Endometrium (tissue), 2 donors: ENCODE measurements around the gene MTF2.

ENCODE experiments used
- FAIRE-seq: peaks from 2 replicates; lab custom pipeline; 2012; peaks lifted over from hg19 to GRCh38; lab: Jason Lieb, UNC
- donor health status: control.
- donor health status: control.

Gene MTF2

DNA sequence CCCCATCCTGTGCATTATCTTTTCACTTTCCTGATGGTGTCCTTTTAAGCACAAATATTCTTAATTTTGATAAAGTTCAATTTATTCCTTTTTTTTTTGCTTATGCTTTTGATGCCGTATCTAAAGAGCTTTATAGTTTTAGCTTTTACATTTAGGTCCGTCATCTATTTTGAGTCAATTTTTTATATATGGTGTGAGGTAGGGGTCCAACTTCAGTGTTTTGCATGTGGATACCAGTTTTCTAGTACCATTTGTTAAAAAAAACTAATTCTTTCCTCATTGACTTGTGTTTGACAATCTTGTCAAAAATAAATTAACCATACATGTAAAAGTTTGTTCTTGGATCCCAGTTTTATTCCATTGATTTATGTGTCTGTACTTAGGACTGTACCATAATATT is 4.9 kb downstream of the MTF2 start:
- no peak for FAIRE-seq

DNA sequence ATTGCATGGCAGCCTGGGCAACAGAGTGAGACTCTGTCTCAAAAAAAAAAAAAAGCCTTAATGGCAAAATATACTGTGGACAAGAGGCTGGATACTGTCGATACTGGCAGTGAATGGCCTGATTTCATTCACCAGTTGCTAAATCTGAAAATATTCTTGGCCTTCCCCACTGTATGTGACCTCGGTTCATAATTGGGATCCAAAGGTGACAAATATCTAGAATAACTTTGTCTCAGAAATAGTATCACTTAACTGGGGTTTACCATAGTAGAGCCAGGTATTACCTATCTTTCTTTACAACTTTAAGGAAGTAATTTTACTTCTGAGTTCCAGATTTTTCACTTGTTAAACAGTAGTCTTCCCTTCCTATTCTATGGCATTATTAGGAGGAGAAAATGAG is 8.4 kb downstream of the MTF2 start:
- FAIRE-seq, result no peak

DNA sequence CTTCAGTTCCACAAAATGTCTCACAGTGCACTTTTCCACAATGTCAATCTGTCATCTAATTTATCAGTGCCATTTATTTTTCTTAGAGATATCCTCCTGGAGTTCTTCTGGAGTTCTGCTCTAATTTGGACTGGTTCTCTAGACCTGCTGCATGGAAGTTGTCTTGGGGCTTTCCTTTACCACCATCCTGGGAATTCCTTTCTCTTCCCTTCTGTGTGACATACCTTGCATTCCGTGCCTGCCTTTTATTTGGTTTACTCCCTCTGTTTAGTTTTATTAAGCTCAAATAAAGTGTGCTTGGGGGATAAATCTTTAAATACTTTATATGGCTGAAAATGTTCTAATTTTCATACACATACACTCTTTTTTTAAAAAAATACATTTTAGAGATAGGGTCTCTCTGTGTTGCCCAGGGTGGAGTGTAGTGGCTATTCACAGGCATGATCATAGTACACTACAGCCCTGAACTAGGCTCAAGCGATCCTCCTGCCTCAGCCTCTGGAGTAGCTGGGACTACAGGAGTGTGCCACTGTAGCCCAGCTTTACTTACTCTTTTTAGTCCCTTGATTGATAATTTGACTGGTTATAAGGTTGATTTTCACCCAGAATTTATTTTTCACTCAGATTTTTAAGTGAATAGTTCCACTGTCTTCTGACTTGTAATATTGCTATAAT is 14.4 kb downstream of the MTF2 start:
- no peak for FAIRE-seq

DNA sequence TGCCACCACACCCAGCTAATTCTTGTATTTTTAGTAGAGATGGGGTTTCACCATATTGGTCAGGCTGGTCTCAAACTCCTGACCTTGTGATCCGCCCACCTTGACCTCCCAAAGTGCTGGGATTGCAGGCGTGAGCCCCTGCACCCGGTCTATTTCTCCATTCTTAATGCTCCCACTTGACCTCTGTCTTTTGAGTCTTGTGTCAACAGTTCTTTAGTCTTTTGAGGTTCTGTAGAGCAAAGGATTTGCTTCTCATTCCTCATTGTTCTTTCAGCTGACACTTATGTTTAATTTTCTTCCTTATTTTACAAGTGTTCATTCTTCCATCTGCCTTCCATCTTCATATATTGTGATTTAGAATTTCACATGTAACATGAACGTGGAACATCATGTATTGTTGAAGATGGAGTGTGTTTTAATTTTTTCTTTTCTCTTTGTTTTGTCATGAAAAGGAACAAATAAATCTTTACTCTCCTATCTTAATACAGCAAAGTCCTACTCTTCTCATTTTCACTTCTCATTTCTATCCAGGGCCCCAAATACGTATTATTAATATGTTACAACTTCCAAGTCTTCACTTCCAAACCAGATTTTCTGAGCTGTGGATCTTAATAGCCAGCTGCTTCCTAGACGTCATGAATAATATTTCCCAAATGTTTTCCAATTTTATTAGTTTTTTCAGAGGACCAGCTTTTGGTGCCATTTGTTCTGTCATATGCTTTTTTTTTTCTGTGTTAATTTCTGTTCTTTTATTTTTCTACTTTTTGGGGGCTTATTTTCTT is 16.9 kb downstream of the MTF2 start:
- no peak for FAIRE-seq

DNA sequence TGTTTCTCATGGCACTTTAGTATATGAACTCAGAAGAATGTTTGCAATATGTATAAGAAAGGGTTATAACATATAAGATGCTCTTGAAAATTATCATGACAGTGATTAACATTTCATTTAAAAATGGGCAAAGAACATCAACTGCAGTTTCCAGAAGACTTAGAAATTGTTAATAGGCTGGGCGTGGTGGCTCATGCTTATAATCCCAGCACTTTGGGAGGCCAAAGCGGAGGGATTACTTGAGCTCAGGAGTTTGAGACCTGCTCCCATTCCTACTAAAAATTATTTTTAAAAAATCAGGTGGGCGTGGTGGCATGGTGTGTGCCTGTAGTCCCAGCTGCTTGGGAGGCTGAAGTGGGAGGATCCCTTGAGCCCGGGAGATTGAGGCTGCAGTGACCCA is 23.1 kb downstream of the MTF2 start:
- no peak for FAIRE-seq

DNA sequence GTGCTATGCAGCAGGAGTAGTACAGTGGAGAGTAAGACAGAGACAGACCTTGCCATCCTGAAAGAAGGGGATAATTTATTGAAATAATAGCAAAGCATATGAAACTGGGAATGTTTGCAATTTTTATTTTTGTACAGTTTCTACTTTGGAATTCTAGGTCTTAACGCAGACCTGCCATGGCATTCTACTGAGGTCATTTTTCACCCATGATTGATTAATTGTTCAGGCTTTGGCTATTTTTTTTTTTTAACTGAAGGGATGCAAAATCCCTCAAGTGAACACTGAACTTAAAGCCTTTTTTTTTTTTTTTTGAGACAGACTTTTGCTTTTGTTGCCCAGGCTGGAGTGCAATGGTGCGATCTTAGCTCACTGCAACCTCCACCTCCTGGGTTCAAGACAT is 27.1 kb downstream of the MTF2 start:
- no peak for FAIRE-seq

DNA sequence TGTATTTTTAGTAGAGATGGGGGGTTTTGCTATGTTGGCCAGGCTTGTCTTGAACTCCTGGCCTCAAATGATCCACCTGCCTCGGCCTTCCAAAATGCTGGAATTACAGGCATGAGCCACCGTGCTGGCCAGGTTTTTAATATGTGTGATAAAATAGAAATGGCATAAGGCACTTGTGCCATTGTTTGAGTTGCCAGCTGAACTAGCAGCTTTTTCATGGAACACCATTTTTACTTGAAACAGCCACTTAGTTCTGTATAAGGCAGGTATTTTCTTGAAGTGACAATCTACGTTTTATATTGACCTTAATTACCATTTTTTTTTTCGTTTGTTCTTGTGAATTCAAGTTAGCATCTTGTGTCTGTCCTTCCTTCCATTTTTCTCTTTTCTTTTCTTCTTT is 28.3 kb downstream of the MTF2 start:
- no peak for FAIRE-seq

DNA sequence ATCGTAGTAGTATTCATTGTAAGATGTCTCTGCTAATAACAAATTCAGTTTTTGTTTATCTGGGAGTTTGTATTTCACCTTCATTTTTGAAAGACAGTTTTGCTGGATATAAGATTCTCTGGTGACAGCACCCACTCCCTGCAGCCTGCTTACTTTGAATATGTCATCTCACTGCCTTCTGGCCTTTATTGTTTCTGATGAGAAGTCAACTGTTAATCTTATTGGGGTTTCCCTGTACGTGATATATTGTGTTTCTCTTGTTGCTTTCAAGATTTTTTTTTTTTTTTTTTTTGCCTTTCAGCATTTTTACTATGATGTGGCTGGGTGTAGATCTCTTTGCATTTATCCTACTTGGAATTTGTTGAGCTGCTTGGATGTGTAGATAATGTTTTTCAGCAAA is 29.3 kb downstream of the MTF2 start:
- FAIRE-seq, result no peak

DNA sequence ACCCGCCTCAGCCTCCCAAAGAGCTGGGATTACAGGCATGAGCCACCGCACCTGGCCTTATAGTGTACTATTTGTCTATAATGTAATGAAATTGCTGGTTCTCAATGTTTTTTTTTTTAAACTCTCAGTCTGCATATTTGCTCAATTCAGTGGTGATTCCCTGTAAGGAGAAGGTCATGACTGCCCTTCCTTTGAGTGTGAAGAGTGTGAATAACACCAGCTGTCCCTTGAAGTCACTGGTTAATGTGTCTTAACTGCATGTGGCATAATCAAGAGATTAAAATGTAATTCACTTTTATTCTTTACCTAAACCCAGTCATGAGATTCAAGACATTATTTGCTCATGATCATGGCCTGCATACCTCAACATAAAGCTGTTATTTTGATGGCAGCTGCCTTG is 30.5 kb downstream of the MTF2 start:
- no peak for FAIRE-seq

DNA sequence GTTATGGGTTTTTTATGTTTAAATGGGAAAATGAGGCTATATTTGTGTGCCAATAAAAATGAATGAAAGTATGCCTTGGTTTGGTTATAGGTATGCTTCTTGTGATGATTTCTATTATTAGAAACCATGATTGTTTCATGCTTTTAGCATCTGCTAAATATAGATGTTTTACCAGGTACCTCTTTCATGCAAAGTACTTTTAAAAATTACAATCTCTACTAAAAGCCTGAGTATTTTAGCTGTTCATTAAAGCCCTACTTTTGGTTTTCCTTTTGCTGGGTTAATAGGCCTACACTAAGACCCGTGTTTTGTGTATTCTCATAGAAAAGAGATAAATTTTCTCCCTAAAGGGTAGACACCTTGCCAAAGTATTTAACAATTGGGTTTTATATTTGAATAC is 32.0 kb downstream of the MTF2 start:
- FAIRE-seq, result no peak

DNA sequence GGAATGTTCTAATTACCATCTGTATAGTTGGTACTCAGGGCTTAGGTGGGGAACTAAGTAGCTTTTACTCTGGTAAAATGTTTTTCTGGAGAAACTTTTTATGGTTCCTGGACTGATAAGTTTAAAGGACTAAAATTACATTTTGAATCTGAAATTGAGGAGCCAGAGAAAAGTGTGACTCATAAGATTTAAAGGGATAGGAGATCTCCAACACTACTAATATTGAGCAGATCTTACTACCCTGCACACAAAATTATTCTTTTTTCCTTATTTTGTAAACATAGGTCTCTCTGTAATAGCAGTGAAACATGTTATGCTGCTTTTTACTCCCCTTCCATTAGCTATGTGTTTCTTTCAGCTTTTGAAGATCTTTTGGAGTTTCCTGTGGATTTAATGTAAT is 32.5 kb downstream of the MTF2 start:
- FAIRE-seq, result no peak

DNA sequence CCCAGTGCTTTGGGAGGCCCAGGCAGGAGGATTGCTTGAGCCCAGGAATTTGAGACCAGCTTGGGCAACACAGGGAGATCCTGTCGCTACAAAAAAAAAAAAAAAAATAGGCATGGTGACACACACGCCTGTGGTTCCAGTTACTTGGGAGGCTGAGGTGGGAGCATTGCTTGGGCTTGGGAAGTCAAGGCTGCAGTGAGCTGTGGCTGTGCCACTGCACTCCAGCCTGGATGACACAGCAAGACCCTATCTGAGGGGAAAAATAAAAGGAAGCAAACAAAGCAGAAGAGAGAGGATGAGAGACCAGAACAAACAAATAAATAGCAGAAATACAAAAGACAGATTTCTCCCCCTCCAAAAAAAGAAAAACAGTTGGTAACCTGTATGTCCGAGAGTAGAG is 34.0 kb downstream of the MTF2 start:
- FAIRE-seq, result no peak

DNA sequence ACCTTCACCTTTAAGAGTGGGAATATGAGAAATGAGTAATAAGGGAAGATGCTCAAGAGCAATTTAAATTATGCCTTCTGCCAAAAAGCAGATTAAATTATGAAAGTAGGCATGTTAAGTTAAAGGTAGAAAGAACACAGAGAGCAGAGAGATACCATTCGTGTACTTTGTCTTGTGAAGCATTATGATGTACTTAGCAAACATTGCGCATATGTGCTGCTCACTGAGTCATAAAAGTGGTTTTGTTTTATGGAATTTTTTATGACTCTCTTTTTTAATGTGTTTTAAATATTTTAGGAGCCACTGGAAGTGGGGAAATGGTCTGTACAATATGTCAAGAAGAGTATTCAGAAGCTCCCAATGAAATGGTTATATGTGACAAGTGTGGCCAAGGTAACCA is 35.3 kb downstream of the MTF2 start:
- FAIRE-seq, result no peak

DNA sequence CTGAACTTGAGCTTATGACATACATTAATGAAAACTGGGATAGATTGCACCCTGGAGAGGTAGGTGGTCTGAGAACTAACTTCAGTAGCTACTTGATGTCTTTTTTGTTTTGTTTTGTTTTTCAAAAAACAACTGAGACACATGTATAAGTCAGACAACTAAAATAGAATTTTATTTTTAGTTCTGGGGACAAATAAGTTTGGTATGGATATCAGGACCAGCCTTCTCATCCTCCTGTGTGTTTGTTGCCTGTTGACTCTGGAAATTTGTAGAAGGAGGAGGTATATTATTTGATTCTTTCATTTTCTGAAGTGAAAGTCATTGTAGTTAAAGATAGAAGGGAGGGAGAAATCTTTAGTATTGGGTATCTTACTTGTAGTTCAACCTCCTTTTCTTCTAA is 41.5 kb downstream of the MTF2 start:
- FAIRE-seq, result no peak

DNA sequence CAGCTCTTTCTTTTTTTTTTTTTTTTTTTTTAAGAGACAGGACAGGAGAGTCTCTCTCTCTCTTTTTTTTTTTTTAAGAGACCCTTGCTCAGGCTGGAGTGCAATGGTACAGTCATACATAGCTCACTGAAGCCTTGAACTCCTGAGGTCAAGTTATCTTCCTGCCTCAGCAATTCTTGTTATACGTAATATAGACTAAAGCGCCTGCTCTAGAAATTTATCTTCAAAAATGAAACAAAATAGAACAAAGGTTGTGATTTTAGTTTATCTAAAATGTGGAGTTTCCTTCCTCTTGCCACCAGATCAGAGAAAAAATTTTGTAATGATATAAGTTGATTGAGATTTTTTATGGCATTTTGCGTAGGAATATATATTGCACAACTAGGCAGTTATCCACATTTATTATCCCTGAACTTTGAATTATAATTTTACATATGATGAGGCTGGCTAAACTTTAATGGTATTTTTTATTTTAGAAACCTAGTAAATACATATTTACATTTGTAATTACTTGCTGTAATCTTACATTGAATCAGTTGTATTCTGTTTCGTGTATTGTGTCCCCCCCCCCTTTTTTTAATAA is 44.2 kb downstream of the MTF2 start:
- no peak for FAIRE-seq

DNA sequence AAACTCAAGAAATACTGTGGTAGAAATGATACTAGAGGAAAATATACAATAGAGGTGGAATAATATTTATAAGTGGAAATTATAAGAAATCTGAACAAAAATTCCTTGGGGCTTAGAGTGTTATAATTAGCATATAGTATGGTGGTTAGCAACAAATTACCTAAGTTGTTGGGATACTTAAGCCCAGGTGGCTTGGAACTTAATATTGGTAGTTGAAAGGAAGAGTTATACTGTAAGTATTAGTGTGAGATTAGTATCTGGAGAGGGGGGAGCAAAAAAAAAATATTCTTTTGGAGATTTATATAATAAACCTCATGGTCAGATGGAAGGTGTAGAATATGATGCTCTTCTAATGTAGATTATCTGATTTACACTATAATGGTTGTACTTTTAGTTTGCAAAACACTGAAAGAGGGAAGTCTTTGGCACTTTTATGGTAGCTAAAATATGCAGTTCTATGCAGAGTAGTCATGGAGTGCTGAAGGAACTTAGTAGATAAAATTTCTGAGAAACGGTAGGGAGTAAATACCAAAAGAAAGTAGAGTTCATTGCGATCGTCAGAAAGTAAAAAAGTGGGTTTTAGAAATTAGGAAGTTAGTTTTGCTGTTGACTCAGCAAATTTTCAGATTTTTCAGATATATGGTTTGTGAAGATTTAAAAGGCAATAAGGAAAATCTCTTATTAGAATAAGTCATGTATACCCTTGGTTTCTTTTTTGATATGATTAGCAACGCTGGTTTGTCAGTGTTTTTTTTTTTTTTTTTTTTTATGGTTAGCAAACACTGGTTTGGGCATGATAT is 45.7 kb downstream of the MTF2 start:
- FAIRE-seq, result no peak

DNA sequence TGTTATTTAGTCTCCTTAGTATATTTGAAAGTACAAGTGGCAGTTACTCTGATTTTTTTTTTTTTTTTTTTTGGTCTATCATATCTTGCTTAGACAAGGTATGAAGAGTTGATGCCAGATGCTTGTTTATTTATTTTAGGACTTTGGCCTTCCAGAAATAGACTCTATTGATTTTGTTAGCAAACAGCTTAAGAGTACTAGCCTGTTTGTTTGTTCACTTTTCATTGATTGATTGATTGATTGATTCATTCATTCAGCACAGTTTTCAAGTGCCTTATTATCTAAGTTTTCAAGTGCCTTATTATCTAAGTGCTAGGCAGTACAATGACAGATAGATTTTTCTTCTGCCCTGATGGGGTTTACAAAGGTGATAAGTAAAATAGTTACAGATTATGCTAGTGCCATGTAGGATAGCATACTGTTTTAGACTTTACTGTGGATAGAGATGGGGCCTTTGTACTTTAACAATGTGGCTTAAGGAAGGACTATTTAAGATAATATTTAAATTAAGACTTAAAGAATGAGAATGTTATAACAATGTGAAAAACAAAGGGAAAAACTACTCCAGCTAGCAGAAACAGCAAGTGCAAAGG is 50.5 kb downstream of the MTF2 start:
- FAIRE-seq, result no peak

DNA sequence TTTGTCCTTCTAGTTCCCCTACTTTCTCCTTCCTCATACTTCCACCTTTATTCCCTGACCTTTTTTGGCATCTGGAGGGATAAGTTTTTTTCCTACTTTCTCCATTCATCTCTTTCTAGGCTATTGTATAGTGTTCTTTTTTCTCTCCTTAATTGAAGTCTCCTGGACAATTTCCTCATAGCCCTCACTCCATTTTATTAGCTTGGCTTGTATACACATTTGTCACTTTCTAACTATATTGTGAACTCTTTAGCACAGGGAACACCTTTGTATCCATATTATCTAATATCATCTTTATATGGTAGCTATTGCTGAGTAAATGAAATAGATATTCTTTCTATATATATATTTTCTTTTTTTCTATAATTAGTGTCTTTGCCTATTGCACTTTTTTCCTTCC is 53.6 kb downstream of the MTF2 start:
- FAIRE-seq, result no peak

DNA sequence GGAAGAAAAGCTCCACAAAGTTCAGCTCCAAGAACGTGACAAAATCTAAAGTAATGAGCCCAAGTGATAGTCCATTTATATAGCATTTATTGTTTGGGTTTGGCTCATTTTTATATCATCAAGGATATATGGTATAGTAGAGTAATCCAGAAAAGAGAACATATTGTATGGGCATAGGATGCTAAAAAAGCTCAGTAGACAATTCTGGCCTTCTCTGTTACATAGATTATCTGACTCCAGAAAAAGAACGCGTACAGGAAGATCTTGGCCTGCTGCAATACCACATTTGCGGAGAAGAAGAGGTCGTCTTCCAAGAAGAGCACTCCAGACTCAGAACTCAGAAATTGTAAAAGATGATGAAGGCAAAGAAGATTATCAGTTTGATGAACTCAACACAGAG is 57.4 kb downstream of the MTF2 start:
- FAIRE-seq, result no peak

DNA sequence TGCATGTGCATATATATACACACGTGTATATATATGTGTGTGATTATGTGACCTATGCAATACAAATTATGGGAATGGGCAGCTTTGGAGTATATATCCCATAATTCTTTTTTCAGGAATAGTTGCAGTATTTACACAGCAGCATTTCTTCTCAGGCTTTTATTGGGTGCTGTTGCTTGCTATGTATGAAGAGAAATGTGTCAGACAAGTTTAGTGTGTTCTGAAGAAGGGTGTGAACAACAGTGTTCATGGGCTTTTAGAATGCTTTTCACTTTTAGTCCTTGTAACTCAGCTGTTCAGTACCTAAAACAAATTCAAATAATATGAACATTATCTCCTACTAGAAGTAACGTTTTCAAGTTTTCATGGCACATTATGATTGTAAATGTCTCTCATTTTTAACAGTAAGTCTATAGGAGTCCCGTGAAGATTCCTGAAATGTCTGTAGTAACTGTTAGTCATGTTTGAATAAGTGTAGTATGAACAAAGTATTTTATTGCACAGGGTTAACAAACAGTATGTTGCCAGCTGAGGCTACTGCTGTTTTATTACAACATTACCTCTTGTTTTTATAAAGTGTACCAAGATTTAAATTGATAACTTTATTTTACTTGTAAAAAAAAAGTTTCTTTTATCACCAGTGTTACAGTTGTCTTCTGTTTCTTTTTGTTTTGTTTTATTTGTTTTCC is 58.7 kb downstream of the MTF2 start:
- FAIRE-seq, result no peak

DNA sequence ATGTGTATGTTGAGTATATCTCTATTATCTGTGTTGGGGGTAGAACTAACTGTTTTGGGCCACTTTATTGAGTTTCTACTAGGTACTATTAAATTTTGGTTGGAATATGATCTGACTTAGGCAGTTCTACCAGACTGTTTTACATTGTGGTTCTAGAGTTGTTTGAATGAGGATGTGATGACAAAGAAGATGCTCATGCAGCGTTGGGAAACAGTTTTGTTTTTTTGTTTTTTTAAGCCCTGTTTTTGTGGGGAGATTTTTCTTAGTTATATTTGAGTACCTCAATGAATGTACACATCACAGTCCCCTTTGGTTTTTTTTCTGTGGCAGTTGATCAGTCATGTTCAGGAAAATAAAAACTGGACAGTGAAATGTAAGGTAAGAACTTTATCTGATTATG is 61.0 kb downstream of the MTF2 start:
- FAIRE-seq, result no peak

DNA sequence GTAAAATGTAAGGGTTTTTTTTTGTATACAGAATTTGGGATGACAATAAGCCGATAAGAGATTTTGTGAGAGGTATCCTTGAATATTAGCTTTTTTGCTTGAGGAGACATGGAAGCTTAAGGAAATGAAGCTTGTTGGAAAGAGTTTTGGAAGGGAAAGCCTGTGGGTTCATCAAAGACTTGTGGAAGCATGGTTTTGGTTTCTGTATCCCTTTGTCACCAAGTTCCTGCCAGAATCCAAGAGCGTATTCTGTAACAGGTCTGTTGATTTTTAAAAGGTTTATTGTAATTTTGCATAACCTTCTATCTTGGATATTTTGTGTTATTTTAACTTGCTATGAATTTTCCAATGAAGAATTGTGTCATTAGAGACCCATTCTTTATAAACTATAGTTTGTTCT is 63.1 kb downstream of the MTF2 start:
- FAIRE-seq, result no peak
